ENCODE data around the gene GJA4. TPM values are rescaled to one million over a fixed set of nuclear protein-coding genes. Genes with fewer than 3 reads are reported as not detected.
"Not testable (repeated sequence)": the region's sequence is repeated elsewhere in the genome, so short reads cannot be mapped to it uniquely, and the experiment has no call there.

Gene GJA4
- total RNA-seq, 2 experiments from 2014 or later = not detected

DNA sequence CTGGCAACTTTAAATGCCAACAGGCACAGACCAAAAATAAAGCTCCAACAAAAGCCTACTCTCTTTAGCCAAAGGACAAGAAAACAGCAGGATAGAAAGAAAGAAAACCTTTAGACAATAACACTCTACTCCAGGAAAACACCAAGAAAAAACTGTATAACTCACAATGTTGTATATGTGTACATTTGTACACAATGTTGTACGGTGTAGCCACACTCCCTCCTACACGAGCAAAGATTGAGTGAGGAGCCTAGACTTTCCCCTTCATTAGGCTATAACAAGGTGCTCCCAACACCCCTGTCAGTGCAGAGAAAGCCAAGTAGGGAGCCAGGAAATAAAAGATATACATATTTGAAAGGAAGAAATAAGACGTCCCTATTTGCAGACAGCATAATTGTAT lies 24.0 kb downstream of the GJA4 start:
- ATAC-seq (ENCODE audit: low read depth) (no peak), DNase-seq (no peak)
- Mint-ChIP-seq H3K27ac (no peak overlapping the region), H3K9me3 (no peaks in the 10 kb centered on the region), H3K4me3 (no peak overlapping the region), H3K4me1 (peaks cover 2% of the 10 kb centered on the region), H3K27me3 (peaks cover 1% of the 10 kb centered on the region), H3K36me3 (peaks cover 3% of the 10 kb centered on the region)
- POLR2A ChIA-PET = no interaction called here

DNA sequence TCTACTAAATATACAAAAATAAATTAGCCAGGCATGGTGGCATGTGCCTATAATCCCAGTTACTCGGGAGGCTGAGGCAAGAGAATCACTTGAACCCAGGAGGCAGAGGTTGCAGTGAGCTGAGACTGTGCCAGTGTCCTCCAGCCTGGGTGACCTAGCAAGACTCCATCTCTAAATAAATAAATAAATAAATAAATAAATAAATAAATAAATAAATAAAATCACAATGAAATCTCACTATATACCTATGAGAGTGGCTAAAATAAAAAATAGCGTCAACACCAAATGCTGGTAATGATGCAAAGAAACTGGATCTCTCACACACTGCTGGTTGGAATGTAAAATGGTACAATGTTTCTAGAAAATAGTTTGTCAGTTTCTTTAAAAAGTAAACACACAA lies 26.1 kb downstream of the GJA4 start:
- H3K36me3 Mint-ChIP-seq, H3K4me3 Mint-ChIP-seq, H3K27ac Mint-ChIP-seq: not testable (repeated sequence)

DNA sequence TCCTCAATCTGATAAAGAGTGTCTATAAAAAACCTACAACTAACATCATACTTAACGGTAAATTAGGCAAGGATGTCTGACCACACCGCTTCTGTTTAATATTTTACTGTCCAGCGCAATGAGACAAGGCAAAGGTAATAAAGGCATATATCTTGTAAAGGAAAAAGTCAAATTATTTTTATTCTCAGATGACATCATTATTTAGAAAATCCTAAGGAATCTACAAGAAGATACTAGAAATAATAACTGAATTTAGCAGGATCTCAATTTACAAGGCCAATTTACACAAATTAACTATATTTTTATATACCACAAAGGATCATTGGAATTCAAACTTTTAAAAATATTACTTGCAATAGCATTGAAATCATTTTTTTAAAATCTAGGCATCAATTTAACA lies 29.4 kb downstream of the GJA4 start:
- DNase-seq (no peak), ATAC-seq (ENCODE audit: low read depth) (no peak)
- Mint-ChIP-seq H3K9me3 (no peaks in the 10 kb centered on the region), H3K4me3 (no peak overlapping the region), H3K4me1 (no peaks in the 10 kb centered on the region), H3K36me3 (no peaks in the 10 kb centered on the region), H3K27me3 (peaks cover 1% of the 10 kb centered on the region), H3K27ac (no peak overlapping the region)
- POLR2A ChIA-PET = no interaction called here

More for the DNA sequence above, 26.1 kb downstream of the GJA4 start:
- H3K4me1 Mint-ChIP-seq; H3K27me3 Mint-ChIP-seq; ATAC-seq (ENCODE audit: low read depth); POLR2A ChIA-PET; DNase-seq; H3K9me3 Mint-ChIP-seq: not testable (repeated sequence)

DNA sequence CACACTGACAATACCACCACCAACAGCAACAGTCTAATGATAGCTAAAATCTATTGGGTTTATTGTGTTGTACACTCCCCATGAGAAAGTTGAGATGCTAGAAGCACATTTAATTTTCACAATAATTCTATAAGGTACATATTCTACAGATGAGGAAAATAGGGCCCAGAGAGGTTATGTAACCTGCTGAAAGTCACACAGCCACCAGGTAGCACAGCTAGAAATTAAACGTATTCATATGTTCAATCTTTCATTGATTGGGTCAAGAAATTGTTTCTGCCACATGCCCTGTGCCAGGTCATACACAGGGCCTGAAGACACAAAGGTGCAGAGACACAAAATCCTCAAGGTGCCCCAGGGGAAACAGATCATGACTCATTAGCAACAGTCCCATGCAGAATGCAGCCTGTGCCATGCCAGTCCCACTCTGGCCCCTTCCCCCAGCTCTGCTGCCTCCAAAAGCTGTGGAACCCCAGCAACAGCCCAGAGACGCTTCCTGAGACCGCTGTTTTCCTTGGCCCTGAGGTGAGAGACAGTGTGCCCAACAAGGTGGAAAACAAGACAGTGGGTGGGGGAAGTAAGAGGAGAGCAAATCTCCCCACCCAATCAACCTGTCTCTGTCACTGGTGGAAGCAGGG lies 32.1 kb downstream of the GJA4 start:
- POLR2A ChIA-PET = no interaction called here
- DNase-seq = no peak
- Mint-ChIP-seq H3K27ac (no peak overlapping the region), H3K27me3 (no peaks in the 10 kb centered on the region), H3K4me1 (no peaks in the 10 kb centered on the region), H3K36me3 (no peaks in the 10 kb centered on the region), H3K4me3 (no peak overlapping the region), H3K9me3 (no peaks in the 10 kb centered on the region)
- no peak for ATAC-seq (ENCODE audit: low read depth)

DNA sequence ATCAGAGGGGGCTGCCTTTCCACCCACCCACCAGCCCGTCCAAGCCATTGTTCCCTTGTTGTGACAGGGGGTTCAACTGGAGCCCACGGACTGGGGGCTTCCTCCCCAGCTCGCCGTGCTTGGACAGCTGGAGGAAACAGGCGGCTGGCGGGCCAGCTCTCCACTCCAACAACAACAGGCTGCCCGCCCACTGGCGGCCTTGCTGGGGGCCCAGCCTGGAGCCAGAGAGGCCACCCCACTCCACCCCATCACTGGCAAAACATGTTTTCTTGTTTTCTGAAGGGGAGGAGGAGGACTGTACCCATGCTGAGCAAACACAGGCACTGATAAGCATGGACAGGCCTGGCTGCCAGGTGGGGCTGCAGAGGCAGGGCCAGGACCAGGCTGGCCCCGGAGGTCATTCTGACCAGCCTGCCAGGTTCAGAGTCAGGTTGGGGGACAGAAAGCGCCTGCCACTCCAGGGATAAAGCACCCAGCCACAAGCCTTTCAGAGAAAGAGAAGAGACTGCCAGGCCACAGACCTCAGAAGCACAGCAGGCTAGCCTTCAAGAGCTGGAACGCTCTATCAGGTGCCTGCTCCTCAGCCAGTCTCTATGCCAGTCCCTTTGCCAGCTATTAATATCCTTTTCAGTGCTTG lies 32.8 kb downstream of the GJA4 start:
- no peak overlapping the region for H3K4me3 Mint-ChIP-seq
- POLR2A ChIA-PET = no interaction called here
- H3K9me3 Mint-ChIP-seq = no peaks in the 10 kb centered on the region
- no peak overlapping the region for H3K27ac Mint-ChIP-seq
- no peaks in the 10 kb centered on the region for H3K36me3 Mint-ChIP-seq
- no peaks in the 10 kb centered on the region for H3K4me1 Mint-ChIP-seq
- ATAC-seq (ENCODE audit: low read depth) (no peak), DNase-seq (no peak)
- H3K27me3 Mint-ChIP-seq = no peaks in the 10 kb centered on the region

DNA sequence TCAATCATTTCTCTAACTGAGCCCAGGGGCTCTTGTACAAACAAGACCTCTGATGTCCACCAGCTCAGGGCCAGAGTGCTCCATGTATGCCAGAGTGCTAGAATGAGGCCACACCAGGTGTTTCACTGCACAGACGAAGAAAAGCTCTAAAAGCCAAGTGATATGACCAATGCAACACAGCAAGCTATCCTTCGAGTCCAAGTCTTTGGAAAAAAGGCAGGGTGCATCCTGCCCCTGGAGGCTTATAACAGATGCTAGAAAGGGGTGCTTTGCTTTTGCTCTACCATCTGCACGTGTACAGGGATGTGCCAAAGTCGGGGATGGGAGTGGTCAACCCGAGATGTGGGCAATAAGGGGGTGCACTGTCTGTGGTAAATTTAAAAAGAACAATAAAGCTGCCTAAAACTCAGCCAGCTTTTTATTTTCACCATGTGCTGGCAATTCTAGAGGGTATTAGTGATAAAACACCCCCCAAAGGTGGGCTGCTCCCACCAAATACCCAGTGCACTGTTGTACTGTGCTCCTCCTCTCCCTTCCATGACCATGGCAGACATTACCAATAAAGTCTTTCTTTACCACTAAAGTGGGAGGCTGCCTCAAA lies 34.6 kb downstream of the GJA4 start:
- Mint-ChIP-seq H3K27ac (no peak overlapping the region), H3K9me3 (no peaks in the 10 kb centered on the region), H3K4me1 (no peaks in the 10 kb centered on the region), H3K4me3 (no peak overlapping the region), H3K36me3 (no peaks in the 10 kb centered on the region), H3K27me3 (no peaks in the 10 kb centered on the region)
- no peak for DNase-seq
- POLR2A ChIA-PET = no interaction called here
- ATAC-seq (ENCODE audit: low read depth) = no peak

DNA sequence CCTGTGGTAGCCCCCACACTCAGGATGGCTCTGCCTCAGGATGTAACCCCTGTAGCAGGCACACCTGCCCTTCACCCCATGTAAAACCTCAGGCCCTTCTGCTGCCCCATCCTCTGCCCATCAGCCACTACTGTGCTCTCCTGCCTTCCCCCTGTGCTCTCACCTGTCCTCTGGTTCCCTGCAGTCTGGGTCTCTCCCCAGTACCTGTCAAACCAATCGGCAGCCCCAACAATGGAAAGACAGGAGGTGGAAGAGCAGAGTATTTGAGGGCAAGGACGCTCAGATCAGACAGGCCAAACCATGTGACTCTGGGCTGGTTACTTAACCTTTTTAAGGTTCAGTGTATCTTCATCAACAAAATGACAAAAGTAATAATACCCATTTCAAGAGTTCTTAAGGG lies 35.8 kb downstream of the GJA4 start:
- H3K9me3 Mint-ChIP-seq = no peaks in the 10 kb centered on the region
- no peak for ATAC-seq (ENCODE audit: low read depth)

DNA sequence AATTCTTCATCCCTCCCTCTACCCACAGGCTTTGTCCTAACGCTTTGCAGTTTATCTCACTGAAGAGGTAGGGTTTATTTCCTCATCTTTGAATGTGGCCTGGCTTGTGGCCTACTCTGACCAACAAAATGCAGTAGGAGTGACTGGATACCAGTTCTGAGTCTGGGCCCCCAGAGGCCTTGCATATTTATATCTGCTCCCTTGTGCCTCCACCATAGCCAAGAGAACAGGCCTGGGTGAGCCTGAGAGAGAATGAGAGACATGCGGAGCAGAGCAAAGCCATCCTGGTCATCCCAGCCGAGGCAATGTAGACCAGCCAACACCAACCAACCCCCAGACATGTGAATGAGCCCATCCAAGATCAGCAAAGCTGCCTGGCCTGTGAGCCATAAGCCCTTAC lies 36.5 kb downstream of the GJA4 start:
- no peak overlapping the region for H3K27ac Mint-ChIP-seq
- POLR2A ChIA-PET = no interaction called here
- ATAC-seq (ENCODE audit: low read depth) = no peak
- H3K4me3 Mint-ChIP-seq = no peak overlapping the region
- H3K27me3 Mint-ChIP-seq = no peaks in the 10 kb centered on the region
- no peaks in the 10 kb centered on the region for H3K4me1 Mint-ChIP-seq
- H3K9me3 Mint-ChIP-seq = no peaks in the 10 kb centered on the region
- no peak for DNase-seq
- H3K36me3 Mint-ChIP-seq = no peaks in the 10 kb centered on the region

More for the DNA sequence above, 35.8 kb downstream of the GJA4 start:
- Mint-ChIP-seq H3K36me3 (no peaks in the 10 kb centered on the region), H3K27ac (no peak overlapping the region), H3K27me3 (no peaks in the 10 kb centered on the region), H3K4me3 (no peak overlapping the region), H3K4me1 (no peaks in the 10 kb centered on the region)
- POLR2A ChIA-PET = no interaction called here
- no peak for DNase-seq

DNA sequence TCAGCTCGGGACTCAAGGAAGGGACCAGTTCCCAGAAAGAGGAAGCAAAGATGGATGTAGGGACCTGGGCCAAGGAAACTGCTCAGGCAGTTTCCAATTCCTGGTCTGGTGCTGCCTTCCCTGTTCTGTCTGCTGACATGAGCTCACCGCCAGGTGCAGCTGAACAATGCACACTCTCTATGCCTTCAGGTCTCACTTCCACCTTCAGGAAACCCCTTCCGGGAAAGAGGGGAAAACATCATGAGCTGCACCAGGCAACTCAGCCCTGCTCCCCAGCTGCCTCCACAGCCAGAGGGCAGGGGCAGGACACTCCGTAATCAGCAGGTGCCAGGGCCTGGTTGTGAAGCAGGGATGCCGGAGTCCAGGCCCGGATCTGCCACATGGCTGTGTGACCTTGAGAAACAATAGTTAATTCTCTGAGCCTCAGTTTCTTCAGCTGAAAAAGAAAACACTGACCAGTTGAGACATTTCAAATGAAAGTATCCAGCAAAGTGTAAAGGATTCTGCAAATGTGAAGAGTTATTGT lies 39.0 kb downstream of the GJA4 start:
- DNase-seq (no peak), ATAC-seq (ENCODE audit: low read depth) (no peak)
- no peaks in the 10 kb centered on the region for H3K36me3 Mint-ChIP-seq
- H3K9me3 Mint-ChIP-seq = no peaks in the 10 kb centered on the region
- no peak overlapping the region for H3K4me3 Mint-ChIP-seq
- no peaks in the 10 kb centered on the region for H3K27me3 Mint-ChIP-seq
- POLR2A ChIA-PET = no interaction called here
- H3K4me1 Mint-ChIP-seq = no peaks in the 10 kb centered on the region
- H3K27ac Mint-ChIP-seq = no peak overlapping the region

DNA sequence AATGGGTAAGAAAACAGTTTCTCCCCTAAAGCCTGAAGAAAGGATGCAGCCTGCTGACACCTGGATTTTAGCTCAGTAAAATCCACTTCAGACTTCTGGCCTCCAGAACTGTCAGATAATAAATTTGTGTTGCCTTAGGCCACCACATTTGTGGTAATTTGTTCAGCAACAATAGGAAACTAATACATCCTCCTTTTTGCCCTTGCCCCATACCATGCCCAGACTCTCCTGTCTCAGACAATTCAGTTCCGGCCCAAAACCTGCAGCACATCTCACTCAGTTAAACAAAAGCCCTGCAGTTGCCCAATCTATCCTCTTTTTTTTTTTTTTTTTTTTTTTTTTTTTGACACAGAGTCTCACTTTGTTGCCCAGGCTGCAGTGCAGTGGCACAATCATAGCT lies 40.9 kb downstream of the GJA4 start:
- Mint-ChIP-seq H3K4me3 (no peak overlapping the region), H3K27ac (no peak overlapping the region), H3K27me3 (no peaks in the 10 kb centered on the region), H3K9me3 (no peaks in the 10 kb centered on the region), H3K36me3 (no peaks in the 10 kb centered on the region), H3K4me1 (no peaks in the 10 kb centered on the region)
- ATAC-seq (ENCODE audit: low read depth) (no peak), DNase-seq (no peak)
- POLR2A ChIA-PET = no interaction called here

DNA sequence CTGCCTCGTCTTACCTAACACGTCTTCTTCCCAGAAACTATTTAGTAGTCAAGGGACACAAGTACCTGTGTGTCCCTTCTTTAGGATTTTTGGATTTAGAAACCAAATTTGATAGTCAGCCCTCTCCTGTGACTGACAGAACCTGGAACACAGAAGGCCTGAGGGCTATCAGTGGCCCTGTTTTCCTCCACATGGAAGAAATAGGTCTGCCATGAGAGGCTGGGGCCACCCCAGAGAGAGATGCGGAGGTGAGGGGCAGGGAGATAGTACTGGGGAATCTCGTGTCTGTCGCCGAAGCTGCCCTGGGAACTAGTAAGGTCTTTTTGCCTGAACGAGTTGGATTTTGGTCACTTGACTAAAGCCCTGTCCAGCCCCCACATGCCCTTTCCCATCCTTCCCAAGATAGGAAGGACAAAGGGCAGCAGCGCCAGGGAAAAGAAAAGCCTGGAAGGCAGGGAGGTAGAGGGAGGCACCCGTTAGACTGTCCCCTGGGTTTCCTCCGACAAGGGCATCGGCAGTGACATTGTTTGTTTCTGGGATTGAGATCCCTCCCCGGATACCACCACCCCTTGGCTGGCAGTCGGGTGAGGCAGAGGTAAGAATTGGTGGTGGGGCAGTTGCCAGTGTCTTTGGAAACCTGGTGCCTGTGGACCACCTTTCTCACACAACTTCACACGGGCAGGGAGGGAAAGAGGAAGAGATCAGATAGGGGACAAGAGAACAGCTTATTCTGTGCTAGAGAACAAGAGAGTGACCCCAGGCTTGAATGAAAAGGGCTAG lies 46.9 kb downstream of the GJA4 start:
- Mint-ChIP-seq H3K36me3 (peaks cover 6% of the 10 kb centered on the region), H3K9me3 (no peaks in the 10 kb centered on the region), H3K27ac (no peak overlapping the region), H3K4me3 (no peak overlapping the region), H3K27me3 (no peaks in the 10 kb centered on the region), H3K4me1 (peaks cover 12% of the 10 kb centered on the region)
- no peak for ATAC-seq (ENCODE audit: low read depth)
- DNase-seq = no peak
- POLR2A ChIA-PET = no interaction called here

DNA sequence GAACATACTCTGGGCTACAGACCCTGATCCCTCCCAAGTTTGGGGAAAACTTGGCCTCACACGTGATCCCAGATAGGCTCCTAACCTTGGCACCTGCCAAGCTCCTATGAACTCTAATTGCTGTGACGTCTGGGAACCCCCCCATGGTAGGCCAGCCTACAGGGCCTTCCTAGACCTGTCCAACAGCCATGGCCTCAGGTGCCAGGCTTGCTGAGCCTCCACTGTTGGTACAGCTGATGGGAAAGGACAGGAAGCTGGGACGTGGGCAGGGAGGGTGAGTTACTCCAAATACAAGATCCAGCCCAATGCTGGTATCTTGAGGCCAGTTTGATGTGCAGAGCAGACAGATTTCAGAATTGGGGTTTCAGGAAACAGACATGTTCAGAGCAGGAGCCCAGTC lies 47.6 kb downstream of the GJA4 start:
- Mint-ChIP-seq H3K4me1 (peaks cover 12% of the 10 kb centered on the region), H3K27me3 (no peaks in the 10 kb centered on the region), H3K4me3 (no peak overlapping the region), H3K36me3 (peaks cover 6% of the 10 kb centered on the region), H3K9me3 (no peaks in the 10 kb centered on the region), H3K27ac (no peak overlapping the region)
- DNase-seq (no peak), ATAC-seq (ENCODE audit: low read depth) (no peak)
- POLR2A ChIA-PET = no interaction called here

DNA sequence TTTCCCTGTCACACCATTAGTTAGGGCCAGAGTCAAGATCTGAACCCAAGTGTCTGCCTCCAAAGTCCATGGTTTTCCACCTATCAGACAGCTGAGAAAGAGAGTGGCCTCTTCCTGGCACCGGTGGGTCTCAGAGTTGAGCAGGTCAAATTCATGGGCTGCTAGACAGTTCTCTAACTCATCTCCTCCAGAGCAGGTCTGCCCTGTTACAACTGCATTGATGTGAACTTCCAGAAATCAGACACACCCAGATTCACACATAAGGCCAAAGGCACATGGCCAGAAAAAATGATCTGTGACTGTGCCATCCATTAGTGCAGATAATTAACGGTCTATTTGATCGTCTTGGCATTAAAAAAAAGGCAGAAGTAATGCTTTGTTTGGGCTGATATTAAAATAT lies 49.3 kb downstream of the GJA4 start:
- Mint-ChIP-seq H3K4me1 (peaks cover 12% of the 10 kb centered on the region), H3K9me3 (no peaks in the 10 kb centered on the region), H3K27ac (no peak overlapping the region), H3K27me3 (no peaks in the 10 kb centered on the region), H3K4me3 (no peak overlapping the region), H3K36me3 (peaks cover 6% of the 10 kb centered on the region)
- ATAC-seq (ENCODE audit: low read depth) (no peak), DNase-seq (no peak)
- POLR2A ChIA-PET = no interaction called here
